MCF 10A (cell line): ENCODE measurements around the gene PLAA. TPM values are rescaled to one million over a fixed set of nuclear protein-coding genes. Genes with fewer than 3 reads are reported as not detected.
A peak's percentile ranks its signal among the peaks of the same experiment; 100 is the strongest.

ENCODE experiments used
- BruUV-seq: library from RNA; stranded (reverse); fragments of 400-500 nt; replicated peaks from 2 replicates; lab custom pipeline; 2021; lab: Mats Ljungman, UMichigan
- CTCF ChIA-PET: fragments of 300-600 bp; sonication (Branson Sonifier 250); formaldehyde crosslinking; extraction: SDS; loops from one replicate; lab custom pipeline; 2021; ENCODE audit warnings: antibody characterized with exemption, inconsistent platforms; lab: Yijun Ruan, JAX
- POLR2A ChIA-PET: fragments of 300-600, 350-650 bp; sonication (Branson Sonifier 250); formaldehyde crosslinking; extraction: SDS; loops from one replicate; lab custom pipeline; 2020; ENCODE audit warnings: antibody characterized with exemption, inconsistent platforms; lab: Yijun Ruan, JAX
- DNase-seq: peaks from one replicate; pipeline ENCODE4 v3.0.0-alpha.2; 2018; ENCODE audit not compliant: unreplicated experiment
- H3K27ac Mint-ChIP-seq: one replicate; pipeline ENCODE4 v1.8.0; 2022; ENCODE audit warnings: mild to moderate bottlenecking, low read depth, mixed read lengths; ENCODE audit not compliant: unreplicated experiment
- H3K27me3 Mint-ChIP-seq: one replicate; pipeline ENCODE4 v1.8.0; 2022; ENCODE audit warnings: mixed read lengths; ENCODE audit not compliant: insufficient read depth, unreplicated experiment
- H3K36me3 Mint-ChIP-seq: one replicate; pipeline ENCODE4 v1.8.0; 2022; ENCODE audit warnings: mild to moderate bottlenecking, moderate library complexity, mixed read lengths; ENCODE audit not compliant: insufficient read depth, unreplicated experiment
- H3K4me1 Mint-ChIP-seq: one replicate; pipeline ENCODE4 v1.8.0; 2022; ENCODE audit warnings: mixed read lengths; ENCODE audit not compliant: insufficient read depth, unreplicated experiment
- H3K4me3 Mint-ChIP-seq: one replicate; pipeline ENCODE4 v1.8.0; 2022; ENCODE audit warnings: mild to moderate bottlenecking, moderate library complexity, mixed read lengths; ENCODE audit not compliant: unreplicated experiment
- H3K9me3 Mint-ChIP-seq: one replicate; pipeline ENCODE4 v1.8.0; 2022; ENCODE audit warnings: mixed read lengths; ENCODE audit not compliant: unreplicated experiment
- CTCF ChIP-seq: fragments of 200-600 bp; IDR thresholded peaks from one replicate; pipeline ENCODE4 v1.8.0; 2022; ENCODE audit warnings: antibody characterized with exemption, mild to moderate bottlenecking; ENCODE audit not compliant: unreplicated experiment
- intact Hi-C: fragments of 100-400 bp; cut with micrococcal nuclease; formaldehyde crosslinking; loops from 2 replicates; pipeline ENCODE4 v1.14.1; 2022
- total RNA-seq: library from RNA; stranded (reverse); gene quantifications from 2 replicates; pipeline ENCODE4 v1.2.3, GENCODE V29; 2022

Gene PLAA
- total RNA-seq, 1 experiment from 2014 or later: 36.7 TPM

- H3K9me3 Mint-ChIP-seq: no peaks in the 10 kb centered on the region
- no peak overlapping the region for H3K27ac Mint-ChIP-seq
- TSS peak; percentile 5 for BruUV-seq
- no peaks in the 10 kb centered on the region for H3K27me3 Mint-ChIP-seq
- ChIA-PET POLR2A (interaction anchor here (0.6 kb wide), 1 partner anchor 94 kb away, joined by 3 read pairs; no protein-coding TSS in a partner anchor), CTCF (interaction anchor here (0.7 kb wide), 1 partner anchor 960 kb away, joined by 3 read pairs; no protein-coding TSS in a partner anchor)
- no peak for DNase-seq
- no peak for TF ChIP-seq CTCF
- H3K4me3 Mint-ChIP-seq: no peak overlapping the region
- H3K4me1 Mint-ChIP-seq: no peaks in the 10 kb centered on the region
- H3K36me3 Mint-ChIP-seq: peaks cover 86% of the 10 kb centered on the region
- intact Hi-C loops: no loop called here
Measured at GRCh38 chr9:26925609-26926008, 21.4 kb downstream of the PLAA start.

DNA sequence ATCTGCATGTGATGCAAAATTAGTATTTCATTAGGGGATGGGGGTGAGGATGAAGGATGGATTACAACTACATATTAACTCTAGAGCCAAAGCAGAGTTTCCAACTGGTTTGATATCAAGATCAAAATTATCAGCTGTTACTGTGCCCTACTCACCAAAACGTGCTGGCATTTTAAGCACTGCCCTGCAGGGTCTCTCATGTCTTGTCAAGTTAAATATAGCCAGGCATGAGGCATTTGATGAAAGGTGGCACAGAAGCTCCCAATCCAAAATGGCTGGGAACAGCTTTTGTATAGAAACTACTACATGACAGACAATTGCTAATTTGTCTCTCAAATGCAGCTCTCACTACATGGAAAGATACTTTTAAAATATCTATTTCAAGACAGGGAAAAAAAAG is 27.3 kb downstream of the PLAA start:
- Mint-ChIP-seq H3K9me3 (no peaks in the 10 kb centered on the region), H3K36me3 (peaks cover 85% of the 10 kb centered on the region), H3K27ac (no peak overlapping the region), H3K4me3 (no peak overlapping the region), H3K27me3 (no peaks in the 10 kb centered on the region), H3K4me1 (no peaks in the 10 kb centered on the region)
- ChIA-PET CTCF (interaction anchor here (1.2 kb wide), 1 partner anchor 28 kb away, joined by 4 read pairs; no protein-coding TSS in a partner anchor), POLR2A (no interaction called here)
- intact Hi-C loops: no loop called here
- DNase-seq: no peak
- BruUV-seq: no TSS peak
- no peak for TF ChIP-seq CTCF

DNA sequence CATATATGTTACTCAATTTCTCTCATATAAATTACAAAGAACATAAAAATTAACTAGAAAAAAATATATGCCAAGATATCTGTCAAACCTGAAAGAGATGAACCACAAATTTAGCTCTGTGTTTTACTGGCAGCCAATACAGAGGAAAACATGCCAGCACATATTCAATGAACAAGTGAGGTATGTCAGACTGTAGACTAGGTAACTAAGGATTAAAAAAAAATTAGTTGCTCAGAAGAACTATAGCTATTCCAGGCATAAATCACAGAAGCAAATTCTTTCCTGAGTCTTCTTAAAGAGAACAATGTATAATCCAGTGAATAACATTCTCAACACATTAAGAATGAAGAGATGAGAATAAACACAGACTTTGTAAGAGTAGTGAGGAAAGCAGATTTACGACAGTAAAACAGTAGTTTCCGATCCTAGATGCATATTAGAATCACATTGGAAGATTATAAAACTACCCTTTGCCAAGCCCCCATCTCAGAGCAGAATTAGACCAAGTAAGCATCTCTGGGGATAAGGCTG is 33.8 kb downstream of the PLAA start:
- H3K36me3 Mint-ChIP-seq: peaks cover 55% of the 10 kb centered on the region
- CTCF ChIA-PET: interaction anchor here (1.1 kb wide), 1 partner anchor 21 kb away, joined by 5 read pairs; the partner anchor contains the start of gene CAAP1
- POLR2A ChIA-PET: interaction anchor here (0.7 to 1.4 kb wide), 3 partner anchors 9 to 21 kb away, joined by 3 to 5 read pairs (median 4); no protein-coding TSS in a partner anchor
- H3K27me3 Mint-ChIP-seq: no peaks in the 10 kb centered on the region
- TF ChIP-seq CTCF: no peak
- intact Hi-C loops: no loop called here
- H3K9me3 Mint-ChIP-seq: no peaks in the 10 kb centered on the region
- no peaks in the 10 kb centered on the region for H3K4me1 Mint-ChIP-seq
- no peak for DNase-seq
- no TSS peak for BruUV-seq
- no peak overlapping the region for H3K4me3 Mint-ChIP-seq
- H3K27ac Mint-ChIP-seq: no peak overlapping the region

DNA sequence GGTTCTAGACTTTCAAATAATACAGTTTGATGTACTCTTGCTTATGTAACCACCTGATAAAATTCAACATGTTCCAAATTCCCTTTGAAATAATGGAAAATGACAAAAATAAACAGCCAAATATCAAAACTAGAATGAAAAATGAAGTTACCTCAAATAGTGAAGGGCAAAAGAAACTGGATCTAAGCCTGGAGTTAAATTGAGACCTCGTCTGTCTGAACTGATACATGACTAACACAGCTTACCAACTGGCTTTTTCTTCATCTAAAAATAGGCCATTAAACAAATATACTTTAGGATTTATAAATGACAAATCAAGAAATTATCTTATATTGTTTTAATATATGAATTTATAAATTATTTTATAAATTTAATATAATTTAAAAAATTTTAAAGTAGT is 42.4 kb downstream of the PLAA start:
- BruUV-seq: no TSS peak
- POLR2A ChIA-PET: no interaction called here
- no peak for DNase-seq
- intact Hi-C loops: no loop called here
- H3K4me1 Mint-ChIP-seq: no peaks in the 10 kb centered on the region
- H3K27ac Mint-ChIP-seq: no peak overlapping the region
- peaks cover 63% of the 10 kb centered on the region for H3K36me3 Mint-ChIP-seq
- CTCF ChIA-PET: no interaction called here
- no peaks in the 10 kb centered on the region for H3K27me3 Mint-ChIP-seq
- H3K4me3 Mint-ChIP-seq: no peak overlapping the region
- no peak for TF ChIP-seq CTCF
- no peaks in the 10 kb centered on the region for H3K9me3 Mint-ChIP-seq
